Measurements from ENCODE around the gene ZAP70. TPM values are rescaled to one million over a fixed set of nuclear protein-coding genes. Genes with fewer than 3 reads are reported as not detected.

The ZAP70 gene
- total RNA-seq, 1 experiment from 2014 or later: not detected

- DNase-seq (ENCODE audit: low spot score): peak; percentile 91
- peak overlapping the region; percentile 44 for H3K27ac ChIP-seq (ENCODE audit: low read depth, low read length, poor library complexity, severe bottlenecking)
- H3K9me3 ChIP-seq (ENCODE audit: low read depth, low read length, poor library complexity, severe bottlenecking): no peaks in the 10 kb centered on the region
- ChIA-PET POLR2A (ENCODE audit: low non-redundant PET) (no interaction called here), CTCF (no interaction called here)
- intact Hi-C loops (cut with micrococcal nuclease; ENCODE audit: unreplicated experiment): loop anchor here (5.0 kb wide), 1 partner anchor 684 kb away; no protein-coding TSS in a partner anchor
- H3K4me1 ChIP-seq (ENCODE audit: insufficient read depth, low read length, poor library complexity, severe bottlenecking): peaks cover 17% of the 10 kb centered on the region
- H3K27me3 ChIP-seq (replicated peaks; ENCODE audit: insufficient read depth, low read depth, low read length, poor library complexity): no peaks in the 10 kb centered on the region
- no peak overlapping the region for H3K4me3 ChIP-seq (ENCODE audit: low read depth, low read length, poor library complexity, severe bottlenecking)
- TF ChIP-seq EZH2 (IDR thresholded peaks at IDR 0.05; ENCODE audit: borderline replicate concordance, low read depth, low read length, poor library complexity, severe bottlenecking): no peak
- TF ChIP-seq CTCF (conservative IDR thresholded peaks at IDR 0.05; ENCODE audit: low read depth, low read length): no peak
- BruUV-seq (replicated peaks): no TSS peak
- no peaks in the 10 kb centered on the region for H3K36me3 ChIP-seq (ENCODE audit: insufficient read depth, low read length, poor library complexity, severe bottlenecking)
These were observed 10.5 kb upstream of the ZAP70 start for GRCh38 chr2:97702731-97703470.

- no peak for TF ChIP-seq EZH2 (IDR thresholded peaks at IDR 0.05; ENCODE audit: borderline replicate concordance, low read depth, low read length, poor library complexity, severe bottlenecking)
- TF ChIP-seq CTCF (conservative IDR thresholded peaks at IDR 0.05; ENCODE audit: low read depth, low read length): no peak
- Histone ChIP-seq H3K4me1 (ENCODE audit: insufficient read depth, low read length, poor library complexity, severe bottlenecking) (peaks cover 17% of the 10 kb centered on the region), H3K27me3 (replicated peaks; ENCODE audit: insufficient read depth, low read depth, low read length, poor library complexity) (no peaks in the 10 kb centered on the region), H3K27ac (ENCODE audit: low read depth, low read length, poor library complexity, severe bottlenecking) (no peak overlapping the region), H3K9me3 (ENCODE audit: low read depth, low read length, poor library complexity, severe bottlenecking) (no peaks in the 10 kb centered on the region), H3K36me3 (ENCODE audit: insufficient read depth, low read length, poor library complexity, severe bottlenecking) (no peaks in the 10 kb centered on the region), H3K4me3 (ENCODE audit: low read depth, low read length, poor library complexity, severe bottlenecking) (no peak overlapping the region)
- CTCF ChIA-PET: no interaction called here
- intact Hi-C loops (cut with micrococcal nuclease; ENCODE audit: unreplicated experiment): loop anchor here (5.0 kb wide), 1 partner anchor 684 kb away; no protein-coding TSS in a partner anchor
- BruUV-seq (replicated peaks): no TSS peak
- DNase-seq (ENCODE audit: low spot score): no peak
- POLR2A ChIA-PET (ENCODE audit: low non-redundant PET): no interaction called here
These were observed 9.6 kb upstream of the ZAP70 start for GRCh38 chr2:97703741-97704140.

- no peaks in the 10 kb centered on the region for H3K9me3 ChIP-seq (ENCODE audit: low read depth, low read length, poor library complexity, severe bottlenecking)
- no peak for DNase-seq (ENCODE audit: low spot score)
- H3K36me3 ChIP-seq (ENCODE audit: insufficient read depth, low read length, poor library complexity, severe bottlenecking): no peaks in the 10 kb centered on the region
- TF ChIP-seq EZH2 (IDR thresholded peaks at IDR 0.05; ENCODE audit: borderline replicate concordance, low read depth, low read length, poor library complexity, severe bottlenecking) (no peak), CTCF (conservative IDR thresholded peaks at IDR 0.05; ENCODE audit: low read depth, low read length) (no peak)
- no TSS peak for BruUV-seq (replicated peaks)
- H3K4me3 ChIP-seq (ENCODE audit: low read depth, low read length, poor library complexity, severe bottlenecking): no peak overlapping the region
- no peak overlapping the region for H3K27ac ChIP-seq (ENCODE audit: low read depth, low read length, poor library complexity, severe bottlenecking)
- H3K27me3 ChIP-seq (replicated peaks; ENCODE audit: insufficient read depth, low read depth, low read length, poor library complexity): no peaks in the 10 kb centered on the region
- intact Hi-C loops (cut with micrococcal nuclease; ENCODE audit: unreplicated experiment): loop anchor here (5.0 kb wide), 1 partner anchor 682 kb away; no protein-coding TSS in a partner anchor
- CTCF ChIA-PET: no interaction called here
- H3K4me1 ChIP-seq (ENCODE audit: insufficient read depth, low read length, poor library complexity, severe bottlenecking): peaks cover 17% of the 10 kb centered on the region
- POLR2A ChIA-PET (ENCODE audit: low non-redundant PET): no interaction called here
These were observed 8.4 kb upstream of the ZAP70 start for GRCh38 chr2:97704989-97705388.

Data from A673 (cell line).